ENCODE measurements around the gene BTNL9. TPM values are rescaled to one million over a fixed set of nuclear protein-coding genes. Genes with fewer than 3 reads are reported as not detected.
"Not testable (repeated sequence)": the region's sequence is repeated elsewhere in the genome, so short reads cannot be mapped to it uniquely, and the experiment has no call there.

The BTNL9 gene
- total and polyA plus RNA-seq, 9 of the 15 experiments (the other 6 are each of a cell fraction or from before 2014, with no cell fraction given), result 3.7 to 86.7 (median 29.4) TPM

GRCh38 chr5:181045316-181045715, 5.2 kb downstream of the BTNL9 start (continued):
- TF ChIP-seq PKNOX1 (IDR thresholded peaks at IDR 0.05) (no peak; the same call in 1 of the 2 replicates), YY1 (IDR thresholded peaks at IDR 0.05; ENCODE audit: borderline replicate concordance in 1 of 3, control insufficient read depth in 1 of 3, extremely low read depth in 1 of 3, insufficient read depth in 3 of 3, insufficient read length in 1 of 3, insufficient replicate concordance in 2 of 3, low read depth in 1 of 3, low read length in 2 of 3) (no peak), CBX1 (IDR thresholded peaks at IDR 0.05; ENCODE audit: low read depth) (no peak), ASH1L (IDR thresholded peaks at IDR 0.05; ENCODE audit: borderline replicate concordance, low read depth, partially characterized antibody) (no peak), L3MBTL2 (IDR thresholded peaks at IDR 0.05) (0 out of 2 replicates have a peak, but pooled peaks have one; percentile 8), POLR3G (IDR thresholded peaks at IDR 0.05; ENCODE audit: extremely low read depth, insufficient read length, insufficient replicate concordance) (no peak), ZNF263 (CRISPR knock-in tag; IDR thresholded peaks at IDR 0.05; ENCODE audit: borderline replicate concordance) (peak; percentile 86), U2AF2 (optimal IDR thresholded peaks at IDR 0.05; ENCODE audit: low read depth, low read length) (no peak), SMARCA4 (IDR thresholded peaks at IDR 0.05) (no peak)

GRCh38 chr5:181045857-181046256, 5.8 kb downstream of the BTNL9 start:
- ATAC-seq; H3K36me3 ChIP-seq (ENCODE audit: control insufficient read depth, insufficient read depth, low read length); BruUV-seq (replicated peaks); H4K20me1 ChIP-seq (replicated peaks; ENCODE audit: control insufficient read depth, insufficient read depth, low read length); in situ Hi-C loops (cut with MboI); H3K9me1 ChIP-seq (ENCODE audit: control insufficient read depth, insufficient read depth, low read length); H3K4me3 ChIP-seq; H3K27me3 ChIP-seq (ENCODE audit: control insufficient read depth in 2 of 2, insufficient read depth in 2 of 2, low read length in 2 of 2); H3K79me2 ChIP-seq (ENCODE audit: control insufficient read depth, insufficient read depth, low read length); H2AFZ ChIP-seq (ENCODE audit: low read depth, low read length); H3K9me3 ChIP-seq (replicated peaks; ENCODE audit: control insufficient read depth, insufficient read depth, low read depth, low read length); DNase-seq (ENCODE audit: extremely low read depth in 1 of 4, low spot score in 3 of 4): not testable (repeated sequence)
- Histone ChIP-seq H3K4me2 (ENCODE audit: insufficient read depth, low read length) (peak overlapping the region; percentile 75; the same call in 1 of the 2 replicates), H3K27ac (ENCODE audit: extremely low read depth, low read depth, low read length) (peak overlapping the region; percentile 78; the same call in 2 of the 3 replicates), H3K9ac (ENCODE audit: insufficient read depth in 1 of 2, low read depth in 2 of 2, low read length in 2 of 2) (0 out of 4 replicates have a peak overlapping the region, but pooled peaks of 1 of the 2 experiments have one; percentile 13), H3K4me1 (replicated peaks in 1 of 2; ENCODE audit: control insufficient read depth in 2 of 2, insufficient read depth in 2 of 2, low read length in 2 of 2) (peaks cover 9 to 29% of the 10 kb centered on the region in 2 experiments; a peak in 4 of 5 replicates)
- ChIA-PET CTCF (ENCODE audit: low intra/inter-chr PET ratio) (interaction anchor here (1.0 kb wide), 1 partner anchor 262 kb away, joined by 7 read pairs; no protein-coding TSS in a partner anchor), POLR2A (interaction anchor here (0.7 to 1.2 kb wide), 3 partner anchors 9 to 237 kb away, joined by 3 to 5 read pairs (median 4); no protein-coding TSS in a partner anchor)
- FAIRE-seq, result peak; percentile 42
- WGBS (ENCODE audit: insufficient coverage, low coverage, missing lambda C conversion rate), result no CpG with 5 or more reads among the region's 1 CpG
- intact Hi-C loops (cut with micrococcal nuclease), result loop anchor here (2.0 kb wide), 1 partner anchor 173 kb away; no protein-coding TSS in a partner anchor
